Body of pancreas (tissue), 4 donors: ENCODE data around the gene EHMT1.

ENCODE experiments used
- CTCF ChIP-seq, 7 experiments: fragments of 450-650 bp in 4 of 7; fragments of 200-600 bp in 3 of 7; sonication (generic) in 3 of 7; IDR thresholded peaks; one replicate each; pipeline ENCODE4 v1.5.1; 2016 to 2019; ENCODE audit warnings: antibody characterized with exemption in 7 of 7
- POLR2A ChIP-seq, 3 donors: fragments of 450-650 bp; IDR thresholded peaks; one replicate each; pipeline ENCODE4 v1.6.1; 2016; ENCODE audit warnings: antibody characterized with exemption in 3 of 3, mild to moderate bottlenecking in 2 of 3

GRCh38 chr9:137645211-137645610 lies 26.4 kb downstream of the EHMT1 start:
- TF ChIP-seq CTCF (IDR thresholded peaks at IDR 0.05): no peak
- no peak for TF ChIP-seq POLR2A (IDR thresholded peaks at IDR 0.05)
